GM21381 (cell line): ENCODE results near the gene UGGT2.
A peak's percentile ranks its signal among the peaks of the same experiment; 100 is the strongest.

Experiments
- ATAC-seq: cut with Tn5 transposase; IDR thresholded peaks from one replicate; pipeline ENCODE4 v1.9.1; 2021; ENCODE audit warnings: mild to moderate bottlenecking, moderate library complexity; ENCODE audit not compliant: unreplicated experiment

Gene UGGT2, protein sequence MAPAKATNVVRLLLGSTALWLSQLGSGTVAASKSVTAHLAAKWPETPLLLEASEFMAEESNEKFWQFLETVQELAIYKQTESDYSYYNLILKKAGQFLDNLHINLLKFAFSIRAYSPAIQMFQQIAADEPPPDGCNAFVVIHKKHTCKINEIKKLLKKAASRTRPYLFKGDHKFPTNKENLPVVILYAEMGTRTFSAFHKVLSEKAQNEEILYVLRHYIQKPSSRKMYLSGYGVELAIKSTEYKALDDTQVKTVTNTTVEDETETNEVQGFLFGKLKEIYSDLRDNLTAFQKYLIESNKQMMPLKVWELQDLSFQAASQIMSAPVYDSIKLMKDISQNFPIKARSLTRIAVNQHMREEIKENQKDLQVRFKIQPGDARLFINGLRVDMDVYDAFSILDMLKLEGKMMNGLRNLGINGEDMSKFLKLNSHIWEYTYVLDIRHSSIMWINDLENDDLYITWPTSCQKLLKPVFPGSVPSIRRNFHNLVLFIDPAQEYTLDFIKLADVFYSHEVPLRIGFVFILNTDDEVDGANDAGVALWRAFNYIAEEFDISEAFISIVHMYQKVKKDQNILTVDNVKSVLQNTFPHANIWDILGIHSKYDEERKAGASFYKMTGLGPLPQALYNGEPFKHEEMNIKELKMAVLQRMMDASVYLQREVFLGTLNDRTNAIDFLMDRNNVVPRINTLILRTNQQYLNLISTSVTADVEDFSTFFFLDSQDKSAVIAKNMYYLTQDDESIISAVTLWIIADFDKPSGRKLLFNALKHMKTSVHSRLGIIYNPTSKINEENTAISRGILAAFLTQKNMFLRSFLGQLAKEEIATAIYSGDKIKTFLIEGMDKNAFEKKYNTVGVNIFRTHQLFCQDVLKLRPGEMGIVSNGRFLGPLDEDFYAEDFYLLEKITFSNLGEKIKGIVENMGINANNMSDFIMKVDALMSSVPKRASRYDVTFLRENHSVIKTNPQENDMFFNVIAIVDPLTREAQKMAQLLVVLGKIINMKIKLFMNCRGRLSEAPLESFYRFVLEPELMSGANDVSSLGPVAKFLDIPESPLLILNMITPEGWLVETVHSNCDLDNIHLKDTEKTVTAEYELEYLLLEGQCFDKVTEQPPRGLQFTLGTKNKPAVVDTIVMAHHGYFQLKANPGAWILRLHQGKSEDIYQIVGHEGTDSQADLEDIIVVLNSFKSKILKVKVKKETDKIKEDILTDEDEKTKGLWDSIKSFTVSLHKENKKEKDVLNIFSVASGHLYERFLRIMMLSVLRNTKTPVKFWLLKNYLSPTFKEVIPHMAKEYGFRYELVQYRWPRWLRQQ (N-terminal part only)

DNA sequence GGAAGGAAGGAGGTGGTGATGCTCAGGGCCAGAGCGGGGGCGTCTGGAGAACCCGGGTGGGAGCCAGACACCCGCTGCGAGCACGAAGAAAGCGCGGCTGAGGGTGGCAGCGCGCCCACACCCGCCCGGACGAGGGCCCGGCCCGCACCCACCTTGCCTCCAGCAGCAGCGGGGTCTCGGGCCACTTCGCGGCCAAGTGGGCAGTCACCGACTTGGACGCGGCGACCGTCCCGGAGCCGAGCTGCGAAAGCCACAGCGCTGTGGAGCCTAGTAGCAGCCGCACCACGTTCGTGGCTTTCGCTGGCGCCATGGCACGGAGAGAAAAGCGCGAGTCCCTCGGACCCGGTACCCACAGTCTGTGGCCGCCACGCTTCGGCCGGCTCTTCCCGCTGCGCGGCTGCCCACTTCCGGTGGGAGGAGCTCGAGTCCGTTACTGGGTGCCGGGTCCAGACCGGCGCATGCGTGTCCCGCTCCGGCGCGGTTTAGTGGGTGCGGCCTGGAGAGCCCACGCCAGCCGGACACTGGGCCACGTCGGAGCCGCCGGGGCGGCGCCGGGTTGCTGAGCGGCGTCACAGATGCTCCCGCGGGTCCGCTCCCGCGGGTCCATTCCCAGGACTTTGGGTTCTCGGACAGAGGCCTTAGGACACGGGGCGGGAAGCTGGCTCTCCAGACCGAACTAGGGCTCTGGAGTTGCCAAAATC lies at the start of gene UGGT2:
TSS of gene UGGT2 (minus strand) at position 399 of the 701 bp plus-strand sequence. CDS start at position 310, 89 bp downstream.
- ATAC-seq, result peak; percentile 97

DNA sequence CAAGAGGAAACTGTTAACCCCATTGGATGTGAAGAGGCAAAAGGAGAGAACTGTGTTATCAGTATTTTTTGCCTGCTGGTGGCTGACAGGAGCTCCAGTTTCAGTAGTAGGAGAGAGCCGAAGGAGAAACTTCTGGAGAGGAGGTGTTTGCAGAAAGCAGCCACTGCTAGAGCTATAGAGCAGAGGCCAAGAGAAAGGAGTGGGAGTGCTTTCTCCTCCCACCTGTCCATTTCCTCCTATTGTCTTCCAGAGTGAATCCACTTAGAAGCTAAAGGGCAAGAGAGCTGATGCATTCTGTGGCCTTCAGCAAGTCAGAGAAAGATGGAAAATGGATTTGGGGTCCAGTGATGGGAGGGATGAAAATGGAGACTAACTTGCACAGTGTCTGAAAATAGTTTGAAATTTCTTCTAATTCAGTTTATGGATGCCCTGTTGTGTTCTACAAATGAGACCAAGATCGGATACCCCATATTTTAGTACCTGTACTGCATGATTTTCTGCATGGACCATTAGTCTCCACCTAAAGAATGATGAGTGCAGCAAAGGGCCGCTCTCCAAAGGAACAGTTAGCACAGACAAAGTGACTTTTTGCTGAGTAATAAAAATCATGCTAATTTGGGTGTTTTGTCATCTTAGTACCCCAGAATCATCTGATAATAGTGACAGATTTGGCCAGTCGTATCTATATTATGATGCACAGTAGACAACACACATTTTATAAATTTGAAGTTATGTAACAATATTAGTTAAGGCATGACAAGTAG lies 47.4 kb upstream of the UGGT2 start:
- no peak for ATAC-seq

DNA sequence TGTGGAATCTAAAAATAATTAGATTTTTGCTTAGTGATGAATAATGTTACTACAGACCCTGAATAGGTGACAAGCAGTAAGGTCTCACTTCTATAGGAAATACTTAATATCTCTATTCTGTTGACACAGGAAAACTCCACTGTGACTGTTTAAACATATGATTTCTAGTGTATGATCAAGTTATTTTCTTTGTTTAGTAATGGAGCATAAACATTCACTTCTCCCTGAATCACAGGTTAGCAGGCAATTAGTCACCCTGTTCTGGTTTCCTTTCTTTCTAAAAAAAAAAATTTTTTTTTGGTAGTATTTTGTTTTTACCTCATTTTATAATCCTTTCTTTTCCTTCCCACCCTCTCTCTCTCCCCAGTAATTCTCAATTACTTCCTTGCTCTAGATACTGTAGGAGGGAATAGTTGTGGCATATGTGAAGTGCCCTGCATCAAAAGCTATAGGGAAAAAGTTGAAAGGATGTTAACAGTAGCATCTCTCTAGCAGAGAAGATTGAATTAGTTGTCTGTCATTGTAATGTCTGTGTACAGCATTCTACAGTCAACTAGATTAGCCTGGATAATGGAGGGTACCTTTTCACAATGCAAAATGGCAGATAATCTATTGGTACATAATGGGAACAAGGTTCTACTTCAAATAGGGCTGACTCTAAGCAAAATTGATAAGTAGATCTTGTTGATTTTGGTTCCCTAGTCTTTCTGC lies 40.2 kb upstream of the UGGT2 start:
- ATAC-seq, result no peak

DNA sequence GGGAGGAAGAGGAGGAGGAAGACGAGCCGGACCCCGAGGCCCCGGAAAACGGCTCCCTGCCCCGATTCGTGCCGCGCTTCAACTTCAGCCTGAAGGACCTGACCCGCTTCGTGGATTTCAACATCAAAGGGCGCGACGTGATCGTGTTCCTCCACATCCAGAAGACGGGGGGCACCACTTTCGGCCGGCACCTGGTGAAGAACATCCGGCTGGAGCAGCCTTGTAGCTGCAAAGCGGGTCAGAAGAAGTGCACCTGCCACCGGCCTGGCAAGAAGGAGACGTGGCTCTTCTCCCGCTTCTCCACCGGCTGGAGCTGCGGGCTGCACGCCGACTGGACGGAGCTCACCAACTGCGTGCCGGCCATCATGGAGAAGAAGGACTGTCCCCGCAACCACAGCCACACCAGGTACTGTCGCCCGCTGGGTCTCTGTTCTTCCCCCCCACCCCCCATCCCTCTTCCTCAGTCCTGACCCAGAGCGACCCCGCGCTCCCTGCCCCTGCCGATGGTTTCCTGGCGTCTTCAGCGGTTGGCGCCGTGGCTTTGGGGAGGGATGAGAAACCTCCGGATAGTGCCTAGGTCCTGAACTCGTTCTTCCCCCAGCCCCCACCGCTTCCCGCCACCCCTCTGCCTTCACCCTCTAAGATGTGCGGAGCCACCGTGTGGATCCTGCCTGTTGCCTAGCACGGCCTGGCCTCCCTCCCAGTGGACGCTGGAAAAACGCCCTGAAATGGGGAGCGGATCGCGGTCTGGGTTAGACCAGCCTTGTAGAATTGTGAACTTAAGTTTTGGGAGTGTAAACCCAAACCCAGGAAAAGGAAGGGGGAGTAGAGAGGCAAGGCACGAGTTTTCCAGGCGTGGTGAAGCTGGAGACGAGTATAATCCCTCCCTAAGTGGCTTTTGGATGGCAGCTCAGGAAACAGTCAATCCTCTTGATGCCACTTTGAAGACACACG lies 38.2 kb upstream of the UGGT2 start:
- no peak for ATAC-seq

DNA sequence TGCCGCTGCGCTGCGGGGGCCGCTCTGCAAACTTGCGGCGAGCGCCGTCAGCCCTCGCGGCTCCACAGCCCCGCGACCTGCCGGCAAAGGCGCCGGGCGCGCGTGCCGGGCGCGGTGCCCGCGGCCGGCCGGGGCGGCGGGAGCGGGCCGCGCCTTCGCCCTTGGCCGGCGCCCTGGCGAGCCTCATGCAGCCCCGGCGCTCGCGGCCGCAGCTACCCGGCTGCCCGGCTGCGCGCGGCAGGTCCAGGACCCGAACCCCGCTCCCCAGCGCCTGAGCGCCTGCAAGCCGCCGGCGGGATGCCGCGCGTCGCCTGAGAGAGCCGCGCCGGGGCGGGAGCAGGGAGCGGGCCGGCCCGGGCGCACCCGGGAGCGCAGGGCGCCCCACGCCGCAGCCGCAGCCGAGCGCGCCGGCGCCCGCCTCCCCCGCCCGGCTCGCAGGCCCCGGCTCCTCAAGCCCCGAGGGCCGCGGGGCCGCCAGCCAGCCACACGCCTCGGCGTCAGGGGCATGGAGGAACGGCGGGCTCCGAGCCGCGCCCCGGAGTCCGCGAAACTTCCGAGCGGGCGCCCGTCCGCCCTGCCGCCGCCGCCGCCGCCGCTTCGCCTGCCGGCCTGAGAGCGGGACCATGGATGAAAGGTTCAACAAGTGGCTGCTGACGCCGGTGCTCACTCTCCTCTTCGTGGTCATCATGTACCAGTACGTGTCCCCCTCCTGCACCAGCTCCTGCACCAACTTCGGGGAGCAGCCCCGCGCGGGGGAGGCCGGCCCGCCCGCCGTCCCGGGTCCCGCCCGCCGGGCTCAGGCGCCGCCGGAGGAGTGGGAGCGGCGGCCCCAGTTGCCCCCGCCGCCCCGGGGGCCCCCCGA lies 37.3 kb upstream of the UGGT2 start:
- peak; percentile 53 for ATAC-seq

DNA sequence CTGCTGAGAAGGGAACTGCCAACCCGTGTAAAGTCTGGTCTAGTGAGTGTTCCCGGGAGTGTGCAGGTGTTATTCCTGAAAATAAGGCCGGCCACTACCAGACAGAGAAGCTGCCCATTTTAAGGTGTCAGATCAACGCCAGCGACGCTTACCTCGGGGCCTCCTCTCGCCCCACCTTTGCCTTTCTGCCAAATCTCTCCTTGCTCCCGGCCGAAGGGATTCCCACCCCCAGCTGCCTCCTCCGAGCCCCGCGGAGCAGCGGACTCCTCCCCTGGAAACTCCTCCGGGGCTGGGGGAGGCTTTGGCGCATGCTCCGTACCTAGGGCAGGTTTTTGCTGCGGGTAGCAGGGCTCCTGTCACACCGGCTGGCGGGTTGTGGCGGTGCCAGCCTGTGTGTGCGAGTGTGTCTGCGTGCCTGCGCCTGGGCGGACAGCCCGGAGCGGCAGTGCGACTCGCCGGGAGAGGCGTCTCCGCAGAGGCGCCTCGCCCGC lies 36.6 kb upstream of the UGGT2 start, which contains the start of gene HS6ST3:
TSS of gene HS6ST3 (plus strand) at position 359 of the 491 bp plus-strand sequence.
- ATAC-seq, result peak; percentile 32

DNA sequence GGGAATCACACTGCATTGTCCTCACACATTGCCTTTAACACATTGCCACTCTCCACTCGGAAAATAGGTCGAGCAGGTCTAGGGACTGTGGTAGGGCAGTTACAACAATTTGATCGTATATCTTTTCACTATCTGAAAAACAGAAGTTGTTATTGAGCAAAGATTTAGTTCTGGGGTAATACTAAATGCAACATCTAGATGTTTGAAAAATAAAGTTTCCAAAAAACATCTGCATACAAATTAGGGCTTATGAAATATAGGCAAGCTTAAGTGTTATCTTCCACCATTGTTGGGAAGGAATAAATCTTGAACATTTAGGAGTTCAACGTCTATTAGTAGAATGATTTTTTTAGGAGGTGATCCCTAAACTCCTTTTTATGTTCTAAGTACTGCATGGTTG lies 35.9 kb upstream of the UGGT2 start:
- no peak for ATAC-seq

DNA sequence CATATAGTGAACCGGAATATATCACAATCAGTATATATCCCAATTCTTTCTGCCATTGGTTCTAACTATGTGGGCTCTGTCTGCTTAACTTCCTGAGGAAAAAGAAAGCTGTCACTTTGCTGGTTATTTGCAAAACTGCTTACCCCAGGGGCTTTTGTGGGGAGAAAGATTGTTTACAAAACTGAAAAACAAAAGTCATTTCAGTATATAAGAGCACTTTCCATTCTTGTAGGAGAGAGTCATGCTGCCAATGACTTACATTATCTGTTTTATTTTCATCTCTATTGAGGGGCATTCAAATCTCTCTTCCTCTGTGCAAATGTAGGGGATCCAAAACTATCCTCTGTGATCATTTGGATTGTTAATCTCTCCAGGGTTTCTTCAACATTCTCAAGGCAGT lies 33.5 kb upstream of the UGGT2 start:
- no peak for ATAC-seq

DNA sequence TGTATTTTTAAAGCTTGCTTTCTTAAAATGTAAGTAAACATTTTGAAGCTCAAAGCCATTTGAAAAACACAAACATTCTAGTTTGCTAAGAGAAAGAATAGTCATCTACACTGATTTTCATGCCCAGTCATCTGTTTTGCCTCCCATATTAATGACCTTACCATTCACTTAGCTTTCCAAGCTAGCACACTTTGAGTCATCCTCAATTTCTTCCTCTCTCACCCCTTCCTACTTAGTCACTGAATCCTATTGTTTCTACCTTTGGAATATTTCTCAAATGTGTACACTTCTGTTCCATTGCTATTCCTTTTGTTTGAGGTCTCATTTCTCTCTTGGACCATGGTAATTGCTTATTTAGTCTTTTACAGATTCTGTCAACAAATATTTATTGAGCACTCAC lies 29.4 kb upstream of the UGGT2 start:
- ATAC-seq, result no peak

DNA sequence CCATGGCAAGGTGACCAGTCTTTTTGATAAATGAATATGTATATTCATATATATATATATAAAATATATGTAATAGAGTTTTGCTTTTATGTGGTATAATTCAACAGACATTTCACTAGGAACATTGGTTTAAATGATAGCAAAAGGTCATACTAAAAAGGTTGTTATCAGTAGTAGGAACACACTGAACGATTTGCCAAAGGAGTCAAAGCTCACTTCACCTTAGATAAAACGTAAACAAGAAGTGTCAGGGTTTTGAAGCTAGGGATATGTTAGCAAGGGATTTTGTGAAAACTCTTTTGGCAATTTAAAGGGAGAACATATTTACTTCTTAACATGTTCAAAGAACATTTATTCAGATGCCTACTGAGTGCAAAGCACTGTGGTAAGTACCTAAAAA lies 28.7 kb upstream of the UGGT2 start:
- no peak for ATAC-seq

DNA sequence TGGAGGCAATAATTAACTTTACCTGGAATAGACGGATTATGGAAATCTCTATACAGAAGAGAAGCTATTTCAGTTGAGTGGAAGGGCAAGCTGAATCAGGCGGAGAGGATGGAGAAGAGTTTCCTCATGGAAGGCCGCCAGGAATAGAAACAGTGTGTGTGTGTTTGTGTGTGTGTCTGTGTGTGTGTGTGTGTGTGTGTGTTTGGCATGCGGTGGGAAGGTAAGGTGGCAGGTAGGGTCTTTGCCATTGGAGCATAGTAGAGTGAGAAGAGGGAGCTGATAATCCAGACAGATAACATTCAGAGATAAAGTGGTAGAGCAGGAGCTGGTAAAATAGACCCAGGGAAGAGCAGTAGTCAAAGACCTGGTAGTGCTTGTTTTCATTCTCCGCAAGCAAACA lies 27.5 kb upstream of the UGGT2 start:
- no peak for ATAC-seq

DNA sequence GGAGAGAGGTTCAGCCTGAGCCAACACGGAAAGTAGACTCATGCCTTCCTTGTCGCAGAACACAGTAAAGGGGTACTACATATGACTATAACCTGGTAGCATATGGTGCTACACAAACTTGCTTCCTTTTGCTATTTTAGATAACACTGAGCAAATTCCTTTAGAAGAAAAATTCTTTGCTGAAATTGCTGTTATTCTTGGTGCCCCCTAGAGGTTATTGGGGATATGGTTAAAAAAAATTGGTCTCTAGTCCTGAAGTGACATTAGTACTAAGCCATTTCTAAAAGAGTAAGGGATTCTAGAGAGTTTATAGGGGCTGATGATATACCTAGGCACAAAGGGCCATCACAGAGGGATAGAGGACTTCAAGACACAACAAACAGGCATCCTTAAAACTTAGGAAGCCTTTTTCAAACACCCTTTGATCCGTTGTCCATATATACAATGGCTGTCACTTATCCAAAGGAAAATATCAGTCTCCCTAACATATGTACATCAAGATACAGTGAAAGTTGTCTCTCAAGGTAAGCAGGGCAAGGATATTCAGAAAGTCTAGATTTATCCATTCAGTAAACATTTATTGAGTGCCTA lies 22.8 kb upstream of the UGGT2 start:
- no peak for ATAC-seq

DNA sequence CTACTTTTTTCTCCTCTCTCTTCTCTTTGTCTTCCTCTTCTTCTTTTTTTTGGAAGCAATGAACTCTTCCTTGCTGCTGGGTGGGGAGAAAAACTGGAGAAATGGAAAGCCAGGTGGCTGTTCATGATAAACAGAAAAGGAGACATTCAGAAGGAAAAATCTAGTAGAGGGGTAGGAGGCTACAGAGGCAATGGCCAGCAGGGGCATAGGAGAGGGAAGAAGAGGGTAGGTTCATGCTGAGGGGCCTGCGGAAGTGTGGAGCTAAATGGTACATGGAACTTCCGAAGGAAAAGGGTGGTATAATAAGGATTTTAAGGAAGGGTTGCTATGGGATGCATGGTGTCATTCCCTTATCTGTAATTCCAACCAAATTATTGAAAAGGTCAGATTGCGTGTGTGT lies 19.2 kb upstream of the UGGT2 start:
- ATAC-seq, result no peak

DNA sequence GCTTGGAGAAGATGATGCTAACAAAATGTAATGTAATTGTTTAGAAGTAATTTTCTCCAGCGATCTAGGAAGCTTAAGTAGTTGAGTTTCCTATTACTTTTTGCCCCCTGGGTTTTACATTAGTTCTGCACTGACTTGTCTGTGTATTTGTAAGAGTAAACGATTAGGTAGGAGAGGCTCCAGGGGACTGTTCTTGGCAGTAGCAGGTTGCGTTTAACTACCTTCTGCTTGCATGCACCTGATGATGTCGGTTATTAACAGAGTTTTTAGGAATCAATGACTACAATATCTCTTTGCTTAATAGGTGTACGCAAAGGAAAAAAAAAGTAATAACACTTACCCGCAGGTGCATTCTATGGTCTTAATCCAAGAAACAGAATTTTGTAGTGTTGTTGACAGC lies 18.3 kb upstream of the UGGT2 start:
- ATAC-seq, result no peak

DNA sequence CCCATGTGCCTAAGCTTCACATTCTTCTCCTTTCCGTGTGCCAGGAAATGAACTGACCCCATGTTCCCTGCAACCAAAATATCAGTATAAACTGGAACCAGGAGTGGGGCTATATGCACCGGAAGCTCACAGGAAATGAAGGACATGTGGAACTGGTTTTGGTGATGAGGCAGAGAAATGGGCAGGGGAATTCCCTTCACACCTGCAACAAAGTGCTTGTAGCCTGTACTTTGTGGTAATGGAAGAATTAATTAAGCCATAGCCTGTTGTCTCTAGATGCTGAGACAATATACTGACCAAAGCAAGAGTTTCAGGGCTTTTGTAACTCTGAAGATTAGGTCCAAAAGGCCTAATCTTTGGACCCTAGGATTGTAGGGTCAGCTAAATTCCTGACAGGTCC lies 15.5 kb upstream of the UGGT2 start:
- no peak for ATAC-seq

DNA sequence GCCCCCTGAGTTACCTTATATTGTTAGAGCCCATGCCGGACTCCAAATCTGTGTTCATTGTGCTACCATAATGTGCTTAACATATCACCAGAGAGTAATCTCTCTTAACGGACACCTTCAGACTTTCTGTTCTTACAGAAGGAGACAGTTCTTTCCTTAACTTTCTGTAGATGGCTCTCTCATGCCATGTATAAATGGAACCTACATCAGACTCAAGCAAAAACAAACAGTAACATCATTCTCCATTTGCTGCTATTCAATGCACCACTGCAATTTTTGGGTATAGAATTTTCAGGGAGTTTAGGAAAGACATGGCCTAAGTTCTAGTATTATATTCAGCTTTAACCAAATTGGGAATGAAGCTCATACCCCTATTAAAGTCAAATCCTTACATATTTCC lies 12.6 kb upstream of the UGGT2 start:
- ATAC-seq, result no peak

DNA sequence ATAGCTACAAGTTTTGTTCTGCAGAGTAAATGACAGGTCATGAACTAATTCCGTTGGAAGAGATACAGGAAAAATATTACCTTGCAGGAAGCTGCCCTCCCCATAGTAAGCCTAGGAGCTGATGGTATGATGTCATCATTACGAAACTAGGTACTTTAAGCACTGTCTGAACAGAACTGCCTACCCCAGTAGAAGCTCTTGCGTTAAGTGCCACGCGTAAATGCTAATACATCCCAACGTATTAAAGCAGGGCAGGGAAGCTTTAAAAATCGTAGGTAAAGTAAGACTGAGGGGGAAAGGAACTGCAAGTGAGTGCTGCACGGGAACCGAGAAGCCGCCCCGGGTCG lies 572 bp downstream of the UGGT2 start:
- ATAC-seq, result peak; percentile 48
